HuH-7.5 (cell line): ENCODE data around the gene CARS1.

Experiments
- DNase-seq: peaks from one replicate; pipeline ENCODE4 v3.0.0; 2011; ENCODE audit warnings: low spot score

CARS1 gene

DNA sequence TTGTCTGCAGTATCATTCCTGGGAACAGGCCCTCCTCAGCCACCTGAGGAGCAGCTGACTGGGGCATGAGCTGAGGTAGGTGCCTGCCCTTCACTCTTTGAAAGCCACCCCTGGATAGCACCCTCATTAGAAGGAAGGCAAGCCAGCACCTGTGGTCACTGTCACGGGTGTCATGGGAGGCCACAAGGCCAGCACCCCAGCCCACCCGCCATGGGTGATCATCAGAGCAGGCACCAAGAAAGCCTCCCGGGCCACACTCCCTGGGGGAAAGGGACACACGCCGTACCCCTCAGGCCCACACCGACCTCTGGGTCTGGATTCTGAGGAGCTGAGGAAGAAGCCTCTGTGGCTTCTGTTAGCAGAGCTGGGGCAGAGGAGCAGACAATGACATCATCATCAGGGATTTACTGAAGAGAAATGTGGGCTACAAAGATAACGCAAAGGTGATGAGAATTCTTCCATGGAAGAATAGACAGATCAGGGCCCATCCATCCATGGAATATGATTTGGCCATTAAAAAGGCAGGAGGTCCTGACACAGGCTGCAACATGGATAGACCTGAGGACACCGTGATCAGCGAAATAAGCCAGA is 48.4 kb downstream of the CARS1 start:
- DNase-seq: no peak

DNA sequence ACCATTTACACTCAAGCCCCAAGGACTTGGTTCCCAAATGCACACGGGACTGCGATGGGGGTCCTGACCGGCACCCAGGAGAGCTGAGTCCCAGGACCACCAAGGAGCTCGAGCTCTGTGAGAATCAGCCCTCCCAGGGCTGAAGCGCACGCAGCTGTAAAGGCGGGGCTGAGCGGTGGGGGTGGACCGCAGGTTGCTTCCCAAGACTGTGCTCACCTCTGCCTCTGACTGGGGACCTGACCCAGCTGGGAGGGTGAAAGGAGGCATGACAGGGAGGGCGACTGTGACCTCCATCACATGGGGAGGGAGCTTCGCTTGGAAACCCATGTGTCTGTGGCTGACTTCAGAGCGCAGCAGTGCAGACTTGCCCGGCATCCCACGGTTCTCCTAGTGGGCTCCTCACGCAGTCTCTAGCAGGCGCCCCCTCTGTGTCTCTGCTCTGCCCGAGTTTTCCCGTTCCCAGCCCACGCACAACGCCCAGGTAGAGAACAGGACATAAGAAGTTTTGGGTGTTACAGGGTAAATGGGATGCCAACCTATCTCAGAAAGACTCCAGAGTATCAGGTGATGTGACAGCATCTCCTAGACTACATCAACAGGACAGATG is 49.7 kb downstream of the CARS1 start:
- no peak for DNase-seq

DNA sequence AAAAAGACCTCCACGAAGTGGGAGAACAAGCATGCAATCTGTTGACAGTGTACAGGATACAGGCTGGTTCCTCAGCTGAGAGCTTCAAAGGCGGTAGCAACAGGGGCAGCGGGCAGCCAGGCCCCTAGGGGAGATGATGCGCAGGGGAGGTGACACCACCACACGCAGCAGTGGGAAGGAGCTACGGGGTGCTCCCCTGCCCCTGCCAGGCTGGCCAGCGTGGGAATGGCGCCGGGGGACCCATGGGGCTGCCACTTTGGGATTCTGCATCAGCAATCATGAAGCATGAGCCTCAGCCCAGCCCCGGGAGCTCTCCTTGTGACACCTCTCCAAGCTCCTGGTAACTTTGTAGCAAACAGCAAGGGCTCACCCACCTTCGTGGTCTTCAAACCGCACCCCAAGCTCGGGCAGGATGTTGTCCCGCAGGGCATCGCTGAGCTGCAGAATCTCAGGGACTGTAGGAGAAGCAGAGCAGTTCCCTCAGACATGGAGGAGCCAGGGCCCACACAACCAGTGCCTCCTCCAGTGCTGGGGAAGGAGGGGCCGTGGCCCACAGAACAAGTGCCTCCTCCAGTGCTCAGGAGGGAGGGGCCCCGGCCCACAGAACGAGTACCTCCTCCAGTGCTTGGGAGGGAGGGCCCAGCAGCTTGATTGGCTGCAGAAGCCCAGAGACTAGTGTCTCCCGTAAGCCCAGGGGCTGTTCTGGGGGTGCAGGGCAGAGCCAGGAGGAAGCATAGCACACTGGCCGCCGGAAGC is 50.5 kb downstream of the CARS1 start:
- no peak for DNase-seq

DNA sequence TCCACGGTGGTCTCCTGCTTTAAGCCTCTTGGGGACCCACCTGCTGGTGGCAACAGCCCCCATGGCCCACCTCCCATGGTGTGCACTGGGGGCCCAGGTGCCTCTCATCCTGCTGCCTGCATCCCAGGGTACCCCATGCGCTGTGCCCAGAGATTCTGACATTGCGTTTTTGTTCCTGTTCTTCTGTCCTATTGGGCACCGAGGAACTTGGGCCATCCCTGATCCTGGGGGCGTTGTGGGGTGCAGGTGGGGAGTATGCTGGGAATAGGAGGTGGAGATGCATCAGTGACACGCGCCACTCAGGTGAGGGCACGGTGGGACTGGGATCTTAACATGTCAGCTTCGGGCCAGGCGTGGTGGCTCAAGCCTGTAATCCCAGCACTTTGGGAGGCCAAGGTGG is 52.7 kb downstream of the CARS1 start:
- DNase-seq: no peak

DNA sequence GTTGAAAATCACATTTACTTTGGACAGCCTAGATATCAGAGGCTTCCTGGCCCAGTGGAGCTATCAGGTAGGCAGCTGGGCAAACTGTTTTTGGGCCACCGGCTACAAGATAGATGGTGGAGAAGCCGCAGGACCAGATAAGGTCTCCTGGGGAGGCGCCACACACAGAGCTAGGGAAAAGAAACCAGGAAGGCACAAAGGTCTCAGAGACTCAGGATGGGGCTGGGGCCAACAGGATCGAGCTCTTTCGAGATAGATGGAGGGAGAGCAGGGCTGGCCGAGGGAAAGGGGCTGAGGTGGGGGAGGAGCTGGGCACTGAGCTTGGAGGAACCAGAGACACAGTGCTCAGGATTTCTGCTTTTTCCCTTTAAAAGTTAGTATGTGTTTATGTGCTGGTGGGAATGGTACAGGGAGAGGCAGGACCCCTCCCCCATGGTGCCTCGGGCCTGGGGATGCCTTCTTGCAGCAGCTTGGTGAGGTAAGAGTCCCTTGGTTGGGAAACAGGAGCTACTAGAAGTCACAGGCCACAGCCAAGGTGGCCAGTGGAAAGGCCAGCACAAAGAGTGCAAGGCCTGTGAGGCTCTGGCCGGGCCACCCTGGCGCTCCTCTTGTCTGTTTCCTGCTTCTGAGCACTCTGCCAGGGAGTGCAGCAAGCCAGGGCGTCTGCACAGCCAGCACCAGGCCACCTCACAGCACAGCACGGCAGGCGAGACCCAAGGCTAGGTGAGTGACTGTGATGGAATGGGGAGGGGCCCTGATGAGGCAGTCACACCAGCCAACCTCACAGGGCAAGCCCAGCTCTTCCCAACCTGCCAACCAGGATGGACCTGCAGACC is 53.6 kb downstream of the CARS1 start:
- DNase-seq: no peak

DNA sequence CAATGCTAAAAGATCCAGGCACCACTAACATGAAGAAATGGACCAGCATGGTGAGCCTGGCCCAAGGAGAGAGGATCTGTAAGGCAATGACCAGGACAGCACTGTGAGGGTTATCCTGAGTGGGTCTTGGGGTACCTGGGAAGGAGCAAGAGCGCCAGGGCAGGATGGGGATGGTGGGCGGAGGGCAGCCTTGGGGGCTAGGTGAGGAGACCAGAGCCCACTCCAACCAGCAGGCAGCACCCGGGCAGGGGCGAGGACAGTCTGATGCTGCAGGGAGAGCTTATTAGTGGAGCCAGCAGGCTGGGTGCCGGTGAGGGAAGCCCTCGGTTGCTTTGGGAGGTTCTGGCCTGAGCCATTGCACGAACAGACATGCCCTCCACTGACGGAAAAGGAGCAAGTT is 54.4 kb downstream of the CARS1 start:
- DNase-seq: no peak

DNA sequence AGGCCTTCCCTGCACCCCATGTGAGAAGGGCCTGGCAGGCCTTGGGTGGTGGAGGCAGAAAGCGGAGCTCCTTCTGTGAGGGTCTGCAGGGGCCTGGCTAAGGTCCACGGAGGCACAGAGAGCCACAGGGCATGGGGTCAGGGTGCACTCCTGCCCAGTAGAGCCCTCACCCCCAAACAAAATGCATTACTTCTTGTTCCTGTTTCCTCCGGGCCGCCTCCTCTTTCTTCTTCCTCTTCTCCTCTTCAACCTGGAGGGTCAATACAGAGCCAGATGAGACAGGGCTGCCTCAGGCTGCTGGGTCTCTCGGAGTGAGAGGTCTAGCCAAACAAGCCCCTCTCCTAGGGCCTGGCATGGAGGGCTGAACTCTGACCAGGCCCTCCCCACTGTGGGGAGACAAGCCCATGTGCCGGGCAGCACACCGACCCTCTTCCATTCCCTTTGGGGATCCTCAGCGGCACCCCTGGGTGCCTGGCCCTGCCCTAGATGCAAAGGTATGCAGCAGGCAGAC is 54.8 kb downstream of the CARS1 start:
- DNase-seq: no peak

DNA sequence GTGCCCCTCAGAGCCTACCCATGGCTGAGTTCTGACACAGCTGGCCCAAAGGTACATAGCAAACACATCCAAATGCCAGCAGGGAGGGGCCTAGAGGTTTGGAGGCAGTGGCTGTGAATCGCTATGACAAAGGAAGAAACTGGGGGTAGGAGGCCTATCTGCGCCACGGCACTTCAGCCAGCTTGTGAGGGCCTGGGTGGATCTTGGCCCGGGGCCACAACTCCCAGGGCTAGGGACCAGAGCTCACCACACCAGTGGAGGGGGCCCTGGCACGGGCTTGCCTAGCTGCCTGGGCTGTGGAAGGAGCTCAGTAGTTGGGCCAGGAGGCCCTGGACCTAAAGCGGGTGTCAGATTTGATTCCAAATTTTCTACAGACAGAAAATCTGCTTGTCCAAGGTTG is 55.7 kb downstream of the CARS1 start:
- no peak for DNase-seq

DNA sequence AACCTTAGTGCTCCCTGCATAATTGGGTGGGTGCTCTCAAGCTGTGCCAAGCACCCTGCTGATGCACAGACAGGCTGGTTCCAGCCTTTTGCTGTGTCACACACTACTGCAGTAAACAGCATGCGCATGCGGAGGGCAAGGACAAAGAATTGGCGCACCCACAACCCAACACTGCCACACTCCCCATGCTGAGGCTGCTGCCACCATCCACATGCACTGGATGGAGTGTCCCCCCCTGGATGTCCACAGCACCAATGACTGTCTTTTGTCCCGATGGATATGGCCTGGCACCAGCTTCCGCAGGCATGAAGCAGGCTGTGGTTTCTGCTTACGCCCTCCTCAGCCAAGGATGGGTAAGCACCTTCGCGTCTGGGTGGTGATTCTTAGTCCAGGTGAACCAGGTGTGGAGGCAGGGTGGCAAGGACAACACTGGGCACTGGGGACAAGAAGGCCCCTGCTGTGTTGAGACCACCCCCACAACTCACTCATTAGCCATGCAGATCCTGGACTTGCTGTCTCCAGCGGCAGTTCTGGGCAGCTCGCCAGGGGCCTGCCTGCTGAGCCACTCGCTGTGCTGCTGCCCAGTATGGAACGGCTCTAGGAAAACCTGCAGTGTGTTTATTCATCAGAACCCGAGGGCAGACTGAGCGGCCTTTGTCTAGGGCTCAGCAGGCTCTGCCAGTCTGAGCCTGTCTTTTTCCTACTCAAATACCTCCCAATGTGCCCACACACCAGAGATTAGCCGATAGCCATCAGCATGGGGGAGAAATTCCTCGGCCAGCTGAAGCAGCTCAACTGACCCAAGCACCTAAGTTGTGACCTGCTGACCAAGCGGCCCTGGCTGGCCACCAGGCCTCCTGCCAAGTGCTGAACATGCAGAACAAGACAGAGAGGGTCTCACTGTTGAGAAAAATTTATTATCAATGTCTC is 56.9 kb downstream of the CARS1 start:
- no peak for DNase-seq

DNA sequence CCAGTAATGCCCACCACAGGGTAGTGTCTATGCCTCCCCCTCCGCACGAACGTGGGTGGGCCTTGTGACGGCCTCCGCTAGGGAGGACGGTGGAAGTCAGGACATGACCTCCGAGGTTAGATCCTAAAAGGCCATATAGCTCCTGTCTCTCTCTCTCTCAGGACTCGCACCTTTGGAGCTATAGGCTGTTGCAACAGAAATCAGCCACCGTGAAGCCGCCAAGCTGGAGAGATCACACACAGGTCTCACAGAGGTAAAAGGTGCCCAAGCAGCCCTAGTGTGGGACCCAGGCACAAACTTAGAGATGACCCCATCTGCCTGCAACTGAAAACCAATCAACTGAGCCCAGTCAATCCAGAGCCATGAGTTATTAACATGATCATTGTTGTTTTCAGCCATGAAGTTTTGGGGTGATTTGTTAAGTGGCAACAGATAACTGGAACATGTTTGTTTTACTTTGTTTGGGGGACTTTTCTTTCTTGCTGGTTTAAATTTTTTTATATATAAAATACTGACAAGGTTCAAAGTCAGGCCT is 57.7 kb downstream of the CARS1 start:
- DNase-seq: no peak

DNA sequence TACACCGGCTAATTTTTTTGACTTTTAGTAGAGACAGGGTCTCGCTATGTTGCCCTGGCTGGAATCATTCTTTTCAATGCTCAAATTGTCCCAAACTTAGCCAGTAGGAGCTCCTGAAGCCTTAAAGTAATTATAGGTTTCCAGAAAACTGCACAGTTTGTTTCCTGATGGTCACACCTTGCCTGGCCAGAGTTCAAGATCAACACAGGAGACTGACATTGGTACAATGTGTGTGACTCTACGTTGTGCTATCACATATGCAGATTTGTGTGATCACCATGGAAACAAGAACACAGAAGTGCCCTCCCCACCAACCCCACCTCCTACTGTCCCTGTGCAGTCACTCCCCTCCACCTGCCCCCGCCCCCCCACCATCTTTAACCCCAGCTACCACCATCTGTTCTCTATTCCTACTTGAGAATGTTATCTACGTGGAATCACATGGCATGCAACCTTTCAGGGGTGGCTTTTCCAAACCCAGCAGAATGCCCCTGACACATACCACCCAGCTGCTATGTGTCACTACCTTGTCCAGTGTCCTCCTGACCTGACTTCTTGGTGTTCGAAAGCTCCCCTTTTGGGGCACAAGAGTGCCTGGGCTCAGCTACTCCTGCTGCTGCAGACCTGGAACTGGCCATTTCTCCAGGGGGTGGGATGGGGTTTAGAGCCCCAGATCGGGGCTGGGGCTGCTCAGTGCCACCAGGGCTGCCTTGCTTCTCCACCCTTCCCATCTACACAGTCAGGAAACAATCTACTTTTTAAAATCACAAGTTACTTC is 59.0 kb downstream of the CARS1 start:
- DNase-seq: no peak

DNA sequence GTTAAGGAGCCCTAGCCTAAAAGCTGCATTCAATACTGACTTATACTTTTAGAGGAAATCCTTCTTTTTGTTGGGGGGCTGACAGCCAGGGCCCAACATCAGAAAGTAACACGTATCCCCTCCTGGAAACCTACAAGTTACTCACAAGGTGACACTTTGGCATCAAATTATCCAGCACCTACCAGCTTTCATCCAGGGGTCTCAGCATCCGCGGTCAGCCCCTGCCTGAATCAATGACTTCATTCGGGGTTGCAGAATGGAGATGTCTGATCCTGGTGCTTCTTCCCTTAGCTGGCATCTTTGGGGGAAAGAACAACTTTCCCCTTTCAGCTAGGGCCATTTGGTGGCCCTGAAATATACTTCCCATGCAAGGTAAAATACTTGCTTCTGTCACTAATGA is 59.8 kb downstream of the CARS1 start:
- DNase-seq: no peak

DNA sequence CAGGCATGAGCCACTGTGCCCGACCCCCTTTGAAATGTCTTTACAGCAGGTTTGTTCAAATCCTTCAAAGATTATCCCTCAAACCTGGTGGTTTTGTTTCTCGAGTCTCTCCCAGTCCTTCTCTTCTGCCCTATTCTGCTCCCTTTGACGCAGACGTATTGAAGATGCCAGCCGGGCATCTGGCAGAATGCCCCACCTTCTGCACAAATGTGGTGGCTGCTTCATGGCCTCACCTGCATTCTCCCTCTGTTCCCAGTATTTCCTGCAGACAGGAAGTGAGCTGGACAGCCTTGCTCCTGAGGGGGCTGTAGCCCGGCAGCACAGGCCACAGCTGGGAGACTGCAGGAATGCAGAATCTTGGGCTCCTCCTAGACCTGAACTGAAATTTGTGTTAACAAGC is 60.2 kb downstream of the CARS1 start:
- DNase-seq: no peak

DNA sequence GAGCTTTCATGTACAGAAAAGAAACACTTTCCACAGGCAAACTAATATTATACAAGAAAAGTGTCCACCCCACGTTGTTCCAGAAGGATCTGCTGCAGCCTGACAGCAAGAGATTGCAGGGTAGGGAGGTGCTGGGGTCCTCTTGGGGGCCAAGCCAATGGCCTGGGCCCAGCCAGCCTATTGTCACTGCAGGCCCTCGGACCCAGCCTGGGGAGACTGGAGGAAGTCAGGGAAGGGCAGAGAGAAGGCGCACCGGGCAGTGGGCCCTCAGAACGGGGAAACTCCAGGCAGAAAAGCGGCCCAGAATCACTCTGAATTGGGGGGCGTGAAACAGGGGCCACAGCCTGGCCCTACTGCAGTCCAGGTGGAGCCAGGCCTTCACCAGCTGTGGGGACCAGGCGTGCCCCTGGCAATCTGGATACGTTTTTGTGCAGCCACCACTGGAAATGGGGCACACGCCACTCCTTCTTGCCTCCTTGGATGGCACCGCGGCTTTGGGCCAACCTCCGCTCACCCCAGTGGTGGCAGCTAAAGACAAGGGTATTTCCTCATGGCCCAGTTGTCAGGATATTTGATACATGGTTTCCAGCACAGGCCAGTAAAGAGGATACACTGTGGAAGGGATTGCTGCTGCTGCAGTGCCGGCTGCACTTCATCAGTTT is 61.2 kb downstream of the CARS1 start:
- DNase-seq: no peak

DNA sequence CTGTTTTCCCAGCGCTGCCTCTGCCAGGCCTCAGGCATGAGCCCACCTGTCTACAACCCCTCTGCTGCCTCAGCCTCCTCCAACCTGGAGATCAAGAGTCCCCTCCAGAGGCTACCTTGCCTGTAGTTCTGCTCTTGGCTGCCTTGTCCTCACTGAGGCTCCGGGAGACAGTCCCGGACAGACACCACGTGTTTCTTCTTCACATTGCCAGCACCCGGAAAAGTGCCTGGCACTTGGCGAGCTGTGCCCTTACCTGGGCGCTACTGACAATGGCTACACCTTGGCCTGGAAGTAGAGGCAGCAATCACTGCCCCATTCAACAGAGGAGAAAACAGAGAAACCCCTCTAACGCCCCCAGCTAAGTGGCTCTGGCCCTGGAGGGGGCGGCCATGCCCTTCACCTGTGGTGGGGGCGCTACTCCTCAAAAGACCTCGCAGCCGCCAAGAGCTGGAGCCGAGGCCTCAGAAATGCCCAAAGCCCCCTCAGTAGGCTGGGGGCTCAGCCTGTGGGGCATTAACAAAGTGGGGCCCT is 62.1 kb downstream of the CARS1 start:
- DNase-seq: no peak

DNA sequence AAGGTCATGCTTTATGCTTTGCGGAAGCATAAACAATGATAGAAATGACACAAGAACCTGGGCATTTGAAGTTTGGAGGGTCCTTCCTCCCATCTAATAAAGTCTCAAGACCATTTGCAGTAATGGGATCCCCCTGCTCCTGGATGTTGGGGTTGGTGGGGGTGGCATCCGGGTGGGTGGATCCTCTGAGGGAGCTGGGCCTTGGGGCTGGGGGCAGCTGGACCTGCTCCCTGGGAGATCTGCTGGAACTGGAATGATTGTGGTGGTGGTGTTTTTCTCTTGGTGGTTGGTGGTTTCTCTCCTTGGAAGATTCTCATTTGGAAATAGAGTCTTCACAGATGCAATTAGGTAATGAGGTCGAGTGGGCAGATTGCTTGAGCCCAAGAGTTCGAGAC is 62.9 kb downstream of the CARS1 start:
- DNase-seq: no peak

DNA sequence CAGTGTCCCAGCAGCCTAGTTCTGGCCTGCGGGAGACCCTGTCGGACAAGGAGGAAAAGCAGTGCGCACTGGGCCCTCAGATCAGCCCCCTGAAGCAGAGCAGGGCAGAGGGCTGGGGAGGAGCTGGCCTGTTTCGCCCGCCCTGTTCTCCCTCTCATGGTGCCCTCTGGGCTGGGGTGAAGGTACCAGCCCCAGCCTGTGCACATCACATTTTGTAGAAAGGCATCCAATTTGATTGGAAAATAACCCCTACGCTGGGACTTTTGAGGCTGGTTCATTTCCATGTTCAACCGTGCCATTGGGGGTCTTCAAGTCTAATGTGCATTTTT is 64.3 kb downstream of the CARS1 start:
- DNase-seq: peak; percentile 42

DNA sequence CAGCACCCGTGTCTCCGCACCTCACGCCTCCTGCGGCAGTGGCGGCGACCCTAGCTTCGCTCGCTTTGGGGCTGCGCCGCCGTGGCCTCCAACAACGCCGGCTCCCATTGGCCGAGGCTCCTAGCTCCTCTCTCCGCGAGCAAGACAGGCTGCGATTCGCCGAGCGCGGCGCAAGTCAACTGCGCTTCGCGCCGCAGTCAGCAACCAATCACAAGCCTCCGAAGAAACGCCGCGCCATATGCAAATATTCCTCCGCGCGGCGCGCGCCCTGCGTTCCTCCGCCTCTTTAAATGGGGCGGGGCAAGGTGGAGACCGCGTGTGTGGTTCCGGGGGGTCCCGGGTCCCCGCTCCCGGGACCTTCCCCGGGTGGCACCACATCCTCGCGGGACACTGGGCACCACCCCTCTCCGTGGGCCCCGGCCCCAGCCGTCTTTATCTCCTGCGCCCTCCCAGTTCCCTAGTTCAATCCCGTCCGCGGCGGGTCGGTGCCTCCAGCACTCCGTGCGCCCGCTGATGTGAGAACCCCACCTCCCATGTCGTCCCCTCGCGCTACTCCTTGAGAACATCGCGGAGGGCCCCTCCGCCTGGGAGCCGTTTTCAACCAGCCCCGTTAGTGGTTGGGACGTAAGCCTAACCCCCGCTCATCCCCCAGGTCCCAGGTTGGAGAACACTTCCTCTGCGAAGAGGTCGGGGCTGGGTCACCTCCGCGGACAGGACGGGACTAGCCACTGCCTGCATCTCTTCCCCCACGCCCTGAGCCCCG is 64.8 kb downstream of the CARS1 start, which contains the start of gene NAP1L4:
NAP1L4 (minus strand) TSS at position 96 of the 763 bp plus-strand sequence. CDS start 13,109 bp downstream, outside the sequence.
- peak; percentile 99 for DNase-seq
